ENCODE measurements around the gene RALGPS1. TPM values are rescaled to one million over a fixed set of nuclear protein-coding genes. Genes with fewer than 3 reads are reported as not detected.
A peak's percentile ranks its signal among the peaks of the same experiment; 100 is the strongest.

The RALGPS1 gene
- total and polyA plus RNA-seq, 2 of the 13 experiments (the other 11 are each of a cell fraction or from before 2014, with no cell fraction given) = 3.7 to 6.5 TPM

DNA sequence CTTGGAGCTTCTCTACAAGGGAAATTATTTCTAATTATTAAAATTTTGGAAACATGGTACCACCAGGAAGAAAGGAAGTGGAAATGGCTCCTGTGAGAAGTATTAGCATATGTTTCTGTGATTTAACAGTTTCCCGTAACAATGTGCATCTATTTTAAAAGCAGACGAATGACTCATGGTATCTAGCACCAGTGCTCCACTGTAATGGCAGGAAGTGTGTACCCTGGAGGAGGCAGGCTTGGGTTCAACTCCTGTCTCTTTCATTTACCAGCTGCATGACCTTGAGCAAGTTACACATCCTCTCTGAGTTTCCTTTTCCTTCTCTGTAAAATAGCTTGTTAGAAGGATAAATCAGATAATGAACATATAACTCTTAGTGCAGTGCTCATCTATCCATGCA is 248.8 kb downstream of the RALGPS1 start (continued):
- TF ChIP-seq, protein P1, sequence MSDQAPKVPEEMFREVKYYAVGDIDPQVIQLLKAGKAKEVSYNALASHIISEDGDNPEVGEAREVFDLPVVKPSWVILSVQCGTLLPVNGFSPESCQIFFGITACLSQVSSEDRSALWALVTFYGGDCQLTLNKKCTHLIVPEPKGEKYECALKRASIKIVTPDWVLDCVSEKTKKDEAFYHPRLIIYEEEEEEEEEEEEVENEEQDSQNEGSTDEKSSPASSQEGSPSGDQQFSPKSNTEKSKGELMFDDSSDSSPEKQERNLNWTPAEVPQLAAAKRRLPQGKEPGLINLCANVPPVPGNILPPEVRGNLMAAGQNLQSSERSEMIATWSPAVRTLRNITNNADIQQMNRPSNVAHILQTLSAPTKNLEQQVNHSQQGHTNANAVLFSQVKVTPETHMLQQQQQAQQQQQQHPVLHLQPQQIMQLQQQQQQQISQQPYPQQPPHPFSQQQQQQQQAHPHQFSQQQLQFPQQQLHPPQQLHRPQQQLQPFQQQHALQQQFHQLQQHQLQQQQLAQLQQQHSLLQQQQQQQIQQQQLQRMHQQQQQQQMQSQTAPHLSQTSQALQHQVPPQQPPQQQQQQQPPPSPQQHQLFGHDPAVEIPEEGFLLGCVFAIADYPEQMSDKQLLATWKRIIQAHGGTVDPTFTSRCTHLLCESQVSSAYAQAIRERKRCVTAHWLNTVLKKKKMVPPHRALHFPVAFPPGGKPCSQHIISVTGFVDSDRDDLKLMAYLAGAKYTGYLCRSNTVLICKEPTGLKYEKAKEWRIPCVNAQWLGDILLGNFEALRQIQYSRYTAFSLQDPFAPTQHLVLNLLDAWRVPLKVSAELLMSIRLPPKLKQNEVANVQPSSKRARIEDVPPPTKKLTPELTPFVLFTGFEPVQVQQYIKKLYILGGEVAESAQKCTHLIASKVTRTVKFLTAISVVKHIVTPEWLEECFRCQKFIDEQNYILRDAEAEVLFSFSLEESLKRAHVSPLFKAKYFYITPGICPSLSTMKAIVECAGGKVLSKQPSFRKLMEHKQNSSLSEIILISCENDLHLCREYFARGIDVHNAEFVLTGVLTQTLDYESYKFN (CRISPR knock-in tag; conservative IDR thresholded peaks at IDR 0.05) = peak; percentile 36; the same call in 1 of the 2 replicates
- TF ChIP-seq SATB2 (CRISPR knock-in tag; IDR thresholded peaks at IDR 0.05) (no peak), ZFP36L2 (CRISPR knock-in tag; IDR thresholded peaks at IDR 0.05) (no peak), ZNF746 (CRISPR knock-in tag; IDR thresholded peaks at IDR 0.05) (no peak), NRL (CRISPR knock-in tag; IDR thresholded peaks at IDR 0.05; ENCODE audit: borderline replicate concordance) (no peak), ZMYM3 (CRISPR knock-in tag; IDR thresholded peaks at IDR 0.05) (no peak)
- TF ChIP-seq, protein P2, sequence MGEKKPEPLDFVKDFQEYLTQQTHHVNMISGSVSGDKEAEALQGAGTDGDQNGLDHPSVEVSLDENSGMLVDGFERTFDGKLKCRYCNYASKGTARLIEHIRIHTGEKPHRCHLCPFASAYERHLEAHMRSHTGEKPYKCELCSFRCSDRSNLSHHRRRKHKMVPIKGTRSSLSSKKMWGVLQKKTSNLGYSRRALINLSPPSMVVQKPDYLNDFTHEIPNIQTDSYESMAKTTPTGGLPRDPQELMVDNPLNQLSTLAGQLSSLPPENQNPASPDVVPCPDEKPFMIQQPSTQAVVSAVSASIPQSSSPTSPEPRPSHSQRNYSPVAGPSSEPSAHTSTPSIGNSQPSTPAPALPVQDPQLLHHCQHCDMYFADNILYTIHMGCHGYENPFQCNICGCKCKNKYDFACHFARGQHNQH (CRISPR knock-in tag; IDR thresholded peaks at IDR 0.05) = peak; percentile 35; the same call in 1 of the 2 replicates

DNA sequence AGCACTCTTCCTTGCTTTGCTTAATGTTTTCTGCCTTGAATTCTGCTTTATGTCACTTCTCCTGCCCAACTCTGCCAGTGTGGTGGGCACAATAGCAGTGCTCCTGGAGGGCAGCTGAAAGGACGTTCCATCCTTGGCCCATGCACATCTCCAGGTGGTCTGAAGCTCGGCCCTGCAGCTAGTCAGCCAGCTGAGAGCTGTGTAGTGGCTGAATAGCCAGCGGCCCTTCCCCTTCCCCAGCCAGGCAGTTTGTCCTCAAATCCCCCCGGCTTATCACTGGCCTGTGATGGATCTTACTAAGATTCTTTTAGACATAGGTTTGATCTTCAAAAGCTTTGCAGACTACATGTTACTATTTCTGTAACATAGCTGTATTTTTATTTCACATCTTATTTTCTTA is 250.5 kb downstream of the RALGPS1 start:
- Histone ChIP-seq H3K27ac (ENCODE audit: extremely low read length, insufficient read depth, low read length) (no peak overlapping the region), H4K20me1 (ENCODE audit: insufficient read depth, low read length) (no peaks in the 10 kb centered on the region), H3K4me1 (ENCODE audit: insufficient read depth, low read length) (peaks cover 22% of the 10 kb centered on the region), H3K9ac (ENCODE audit: insufficient read depth, low read depth, low read length) (no peak overlapping the region), H3K27me3 (ENCODE audit: control insufficient read depth in 1 of 2, insufficient read depth in 2 of 2, low read length in 2 of 2) (no peaks in the 10 kb centered on the region), H3K79me2 (ENCODE audit: insufficient read depth, low read length) (no peaks in the 10 kb centered on the region), H3K4me2 (ENCODE audit: low read depth, low read length) (no peak overlapping the region), H2AFZ (ENCODE audit: low read length) (no peak overlapping the region), H3K9me3 (ENCODE audit: low read length) (no peaks in the 10 kb centered on the region), H3K4me3 (replicated peaks in 1 of 3; ENCODE audit: insufficient read depth in 1 of 3, low read depth in 2 of 3, low read length in 3 of 3) (no peak overlapping the region), H3K36me3 (replicated peaks in 1 of 2; ENCODE audit: control insufficient read depth in 1 of 2, insufficient read depth in 2 of 2, low read length in 2 of 2) (no peaks in the 10 kb centered on the region)
- in situ Hi-C loops (cut with HindIII; ENCODE audit: extremely low pct_ligation_motif_present, low pct_unique_long_range_greater_than_20kb) = no loop called here
- no peak for ATAC-seq
- intact Hi-C loops (cut with micrococcal nuclease; ENCODE audit: unreplicated experiment) = no loop called here
- BruUV-seq (replicated peaks) = no TSS peak
- no peak for DNase-seq (ENCODE audit: low spot score)
- no peak for FAIRE-seq
- WGBS (ENCODE audit: low lambda C conversion rate) = 70% methylated on average over 4 of the region's 4 CpGs
- ChIA-PET POLR2A (no interaction called here), CTCF (ENCODE audit: low intra/inter-chr PET ratio, low total read pairs) (no interaction called here)
- TF ChIP-seq ZNF792 (CRISPR knock-in tag; IDR thresholded peaks at IDR 0.05) (no peak), ZNF577 (CRISPR knock-in tag; IDR thresholded peaks at IDR 0.05; ENCODE audit: borderline replicate concordance, low read depth) (no peak), ZNF7 (CRISPR knock-in tag; IDR thresholded peaks at IDR 0.05) (no peak), KDM3A (CRISPR knock-in tag; IDR thresholded peaks at IDR 0.05; ENCODE audit: low read depth) (no peak)
- TF ChIP-seq, protein P3, sequence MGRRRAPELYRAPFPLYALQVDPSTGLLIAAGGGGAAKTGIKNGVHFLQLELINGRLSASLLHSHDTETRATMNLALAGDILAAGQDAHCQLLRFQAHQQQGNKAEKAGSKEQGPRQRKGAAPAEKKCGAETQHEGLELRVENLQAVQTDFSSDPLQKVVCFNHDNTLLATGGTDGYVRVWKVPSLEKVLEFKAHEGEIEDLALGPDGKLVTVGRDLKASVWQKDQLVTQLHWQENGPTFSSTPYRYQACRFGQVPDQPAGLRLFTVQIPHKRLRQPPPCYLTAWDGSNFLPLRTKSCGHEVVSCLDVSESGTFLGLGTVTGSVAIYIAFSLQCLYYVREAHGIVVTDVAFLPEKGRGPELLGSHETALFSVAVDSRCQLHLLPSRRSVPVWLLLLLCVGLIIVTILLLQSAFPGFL (CRISPR knock-in tag; IDR thresholded peaks at IDR 0.05) = no peak

Data from HepG2 (cell line).